AG09309 (cell line): ENCODE data around the gene TMEM88.

ENCODE experiments used
- DNase-seq: peaks from one replicate; pipeline ENCODE4 v3.0.0-alpha.2; 2010; ENCODE audit warnings: low read depth
- H3K4me3 ChIP-seq: 2 replicates; pipeline ENCODE4 v1.5.1; 2011; ENCODE audit warnings: mild to moderate bottlenecking, low read depth, low read length, moderate library complexity; ENCODE audit not compliant: control insufficient read depth
- CTCF ChIP-seq: IDR thresholded peaks from 2 replicates; pipeline ENCODE4 v1.5.1; 2011; ENCODE audit warnings: mild to moderate bottlenecking, low read depth, low read length, inconsistent platforms; ENCODE audit not compliant: insufficient read depth, control insufficient read depth; ENCODE audit errors: missing control alignments

Gene TMEM88

GRCh38 chr17:7837408-7838088, 17.3 kb upstream of the TMEM88 start:
- no peak for TF ChIP-seq CTCF
- DNase-seq = no peak
- peak overlapping the region; percentile 83 for H3K4me3 ChIP-seq

GRCh38 chr17:7838090-7839075, 16.5 kb upstream of the TMEM88 start:
- DNase-seq = no peak
- H3K4me3 ChIP-seq = peak overlapping the region; percentile 39
- TF ChIP-seq CTCF = no peak

GRCh38 chr17:7839190-7839875, 15.5 kb upstream of the TMEM88 start:
- TF ChIP-seq CTCF = no peak
- no peak for DNase-seq

GRCh38 chr17:7839876-7840261, 15.0 kb upstream of the TMEM88 start:
- DNase-seq = no peak
- H3K4me3 ChIP-seq = no peak overlapping the region
- no peak for TF ChIP-seq CTCF

More at GRCh38 chr17:7839190-7839875, 15.5 kb upstream of the TMEM88 start:
- peak overlapping the region; percentile 39 for H3K4me3 ChIP-seq

- DNase-seq = no peak
- no peak overlapping the region for H3K4me3 ChIP-seq
- no peak for TF ChIP-seq CTCF
Observed at GRCh38 chr17:7840441-7840840, 14.4 kb upstream of the TMEM88 start.

GRCh38 chr17:7840875-7841274, 14.0 kb upstream of the TMEM88 start:
- TF ChIP-seq CTCF = no peak
- H3K4me3 ChIP-seq = no peak overlapping the region
- no peak for DNase-seq
